Measurements from ENCODE around the gene PSMB10. TPM values are rescaled to one million over a fixed set of nuclear protein-coding genes. Genes with fewer than 3 reads are reported as not detected.

The PSMB10 gene
- 10 to 100 TPM; 22.8 to 85.8 (median 52.5) TPM for total RNA-seq
- 100 to 1,000 TPM; 128 to 205 (median 134) TPM for polyA plus RNA-seq
- long read RNA-seq, donor 1, partial matches to known transcripts, result 0 of 3 reads
- long read RNA-seq, donor 1, other reads (novel, unspliced or antisense), result 0 of 3 reads
- long read RNA-seq, donor 2, transcript PSMB10-201 (8 exons, 1,218 nt), result major isoform, 16 of 20 reads
- long read RNA-seq, donor 2, partial matches to known transcripts, result 0 of 20 reads
- long read RNA-seq, donor 2, other reads (novel, unspliced or antisense), result 0 of 20 reads
- long read RNA-seq, donor 3, transcript PSMB10-201 (8 exons, 1,218 nt), result major isoform, 10 of 10 reads
- long read RNA-seq, donor 3, partial matches to known transcripts, result 0 of 10 reads
- long read RNA-seq, donor 3, other reads (novel, unspliced or antisense), result 0 of 10 reads
- long read RNA-seq, donor 4, partial matches to known transcripts, result 0 of 1 reads
- long read RNA-seq, donor 4, other reads (novel, unspliced or antisense), result 0 of 1 reads
- long read RNA-seq, donor 5, transcript PSMB10-201 (8 exons, 1,218 nt), result major isoform, 11 of 14 reads
- long read RNA-seq, donor 5, partial matches to known transcripts, result 0 of 14 reads
- long read RNA-seq, donor 5, other reads (novel, unspliced or antisense), result 0 of 14 reads
- long read RNA-seq, donor 6, transcript PSMB10-201 (8 exons, 1,218 nt), result major isoform, 23 of 38 reads
- long read RNA-seq, donor 6, transcript PSMB10-203 (4 exons, 591 nt), result minor isoform, 6 of 38 reads
- long read RNA-seq, donor 6, partial matches to known transcripts, result 8 of 38 reads
- long read RNA-seq, donor 6, other reads (novel, unspliced or antisense), result 0 of 38 reads
- long read RNA-seq, donor 7, transcript PSMB10-203 (4 exons, 591 nt), result minor isoform, 10 of 32 reads
- long read RNA-seq, donor 7, transcript PSMB10-201 (8 exons, 1,218 nt), result major isoform, 21 of 32 reads
- long read RNA-seq, donor 7, partial matches to known transcripts, result 0 of 32 reads
- long read RNA-seq, donor 7, other reads (novel, unspliced or antisense), result 0 of 32 reads
- long read RNA-seq, donor 8, transcript PSMB10-201 (8 exons, 1,218 nt), result major isoform, 16 of 20 reads
- long read RNA-seq, donor 8, partial matches to known transcripts, result 0 of 20 reads
- long read RNA-seq, donor 8, other reads (novel, unspliced or antisense), result 0 of 20 reads
- long read RNA-seq, donor 9, transcript PSMB10-203 (4 exons, 591 nt), result minor isoform, 5 of 20 reads
- long read RNA-seq, donor 9, transcript PSMB10-201 (8 exons, 1,218 nt), result major isoform, 8 of 20 reads
- long read RNA-seq, donor 9, partial matches to known transcripts, result 7 of 20 reads
- long read RNA-seq, donor 9, other reads (novel, unspliced or antisense), result 0 of 20 reads
- long read RNA-seq, donor 10, transcript PSMB10-201 (8 exons, 1,218 nt), result major isoform, 10 of 10 reads
- long read RNA-seq, donor 10, partial matches to known transcripts, result 0 of 10 reads
- long read RNA-seq, donor 10, other reads (novel, unspliced or antisense), result 0 of 10 reads

DNA sequence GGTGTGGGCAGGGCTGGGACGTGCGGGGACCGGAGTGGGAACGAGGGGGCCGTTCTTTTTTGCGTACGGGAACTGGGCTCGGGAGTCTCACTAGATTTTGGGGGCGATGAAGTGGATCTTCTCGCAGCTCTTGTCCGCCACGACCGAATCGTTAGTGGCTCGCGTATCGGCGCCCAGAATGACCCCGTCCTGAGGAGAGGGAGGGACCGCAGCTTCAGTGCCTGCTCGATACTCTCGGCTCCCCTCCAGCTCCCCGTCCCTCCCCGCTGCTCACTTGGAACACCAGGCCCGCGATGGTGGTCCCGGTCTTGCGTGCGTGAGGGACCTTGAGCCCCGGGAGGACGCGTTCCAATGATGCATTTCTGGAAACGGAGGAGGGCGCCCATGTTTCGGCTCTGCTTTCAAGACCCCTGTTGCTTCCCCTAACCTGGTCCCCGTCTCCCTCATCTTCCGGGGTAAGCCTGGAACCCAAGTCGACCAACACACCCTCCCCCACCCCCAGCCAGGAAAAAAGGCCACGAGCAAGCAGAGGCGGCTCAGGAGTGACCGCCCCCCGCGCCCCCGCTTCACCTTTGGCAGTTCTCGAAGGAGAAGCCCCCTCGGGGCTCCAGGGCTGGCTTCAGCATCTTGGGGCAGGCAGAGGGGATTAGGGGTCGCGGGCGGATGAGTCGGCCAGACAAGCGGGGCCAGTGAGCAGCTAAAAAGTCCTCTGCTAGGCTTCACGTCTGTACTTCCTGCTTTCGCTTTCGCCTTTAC lies at the start of gene PSMB10:
Gene PSMB10, minus strand, starts transcription at position 727 of the 756 bp plus-strand sequence. Its CDS starts 101 bp downstream, at position 626.
- Histone ChIP-seq H3K36me3 (peaks cover 5 to 46% (median 33%) of the 10 kb centered on the region in 4 donors), H3K27me3 (no peaks in the 10 kb centered on the region), H3K4me1 (peaks cover 27 to 41% (median 38%) of the 10 kb centered on the region in 4 donors), H3K9me3 (no peaks in the 10 kb centered on the region), H3K27ac (peak within 1 kb of the TSS; percentile 81 to 99 (median 97)), H3K4me3 (peak within 1 kb of the TSS; percentile 75 to 89 (median 88))
- DNase-seq, result peak; percentile 41 to 90
- peak in 2 of 3 donors; percentile 82 to 83 for TF ChIP-seq POLR2AphosphoS5 (IDR thresholded peaks at IDR 0.05)
- TF ChIP-seq CTCF (IDR thresholded peaks at IDR 0.05), result no peak
- TF ChIP-seq POLR2A (IDR thresholded peaks at IDR 0.05), result peak in 1 of 4 donors; percentile 40
- 0 to 1% (median 1%) methylated on average over 33 to 54 of the region's 54 CpGs for WGBS, 5 donors
- intact Hi-C loops (cut with DNase I; ENCODE audit: low total_unique reads), result loop anchor here (10.0 kb wide), 1 partner anchor 112 kb away; no protein-coding TSS in a partner anchor

GRCh38 chr16:67982011-67982696 lies 45.5 kb upstream of the PSMB10 start:
- Histone ChIP-seq H3K4me1 (peaks cover 0 to 20% (median 6%) of the 10 kb centered on the region in 4 donors), H3K27ac (no peak overlapping the region), H3K9me3 (no peaks in the 10 kb centered on the region), H3K36me3 (no peaks in the 10 kb centered on the region), H3K4me3 (no peak overlapping the region), H3K27me3 (peaks cover 0 to 14% (median 7%) of the 10 kb centered on the region in 3 donors)
- intact Hi-C loops (cut with DNase I; ENCODE audit: low total_unique reads), result no loop called here
- WGBS, 5 donors, result 93 to 97% (median 96%) methylated on average over 32 to 49 of the region's 49 CpGs
- TF ChIP-seq POLR2A (IDR thresholded peaks at IDR 0.05) (no peak), POLR2AphosphoS5 (IDR thresholded peaks at IDR 0.05) (no peak), EP300 (IDR thresholded peaks at IDR 0.05) (no peak), CTCF (IDR thresholded peaks at IDR 0.05) (no peak)
- DNase-seq, result no peak

DNA sequence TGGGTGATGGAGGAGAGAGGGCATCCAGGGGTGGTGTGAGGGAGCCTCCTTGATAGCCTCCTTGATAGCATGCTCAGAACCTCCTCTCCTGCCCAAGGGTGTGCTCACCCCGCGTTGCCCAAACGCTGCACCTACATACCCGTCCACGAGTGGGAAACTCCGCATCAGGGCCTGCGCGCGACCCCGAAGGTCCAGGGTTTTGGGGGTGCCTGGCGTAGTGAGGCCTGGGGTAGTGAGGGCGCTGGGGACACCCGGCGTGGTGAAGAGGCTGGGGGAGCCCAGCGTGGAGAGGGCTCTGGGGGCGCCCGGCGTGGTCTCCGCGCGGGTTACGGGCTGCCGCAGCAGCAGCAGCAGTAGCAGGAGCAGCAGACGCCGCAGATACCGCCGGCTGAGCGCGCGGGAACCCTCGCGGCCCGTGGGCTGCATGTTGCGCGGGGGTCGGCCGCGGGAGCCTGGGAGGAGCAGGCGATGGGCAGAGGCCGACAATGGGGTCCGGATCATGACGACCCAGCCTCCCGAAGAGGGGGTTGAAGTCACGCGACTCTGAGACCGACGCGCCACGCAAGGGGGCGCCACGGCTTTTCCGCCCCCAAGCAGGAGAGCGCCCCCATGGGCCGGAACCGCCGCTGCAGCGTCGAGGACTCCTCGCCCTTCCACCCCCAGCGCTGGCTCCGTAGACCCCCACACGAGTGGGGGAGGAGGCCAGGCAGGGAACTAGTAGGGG lies 43.5 kb upstream of the PSMB10 start, which contains the start of gene DPEP3:
Gene DPEP3, minus strand, starts transcription at position 545 of the 724 bp plus-strand sequence. Its CDS starts 119 bp downstream, at position 426.
- Histone ChIP-seq H3K27ac (no peak within 1 kb of the TSS), H3K27me3 (peaks cover 0 to 14% (median 7%) of the 10 kb centered on the region in 3 donors), H3K4me3 (no peak within 1 kb of the TSS), H3K36me3 (no peaks in the 10 kb centered on the region), H3K4me1 (peaks cover 0 to 14% (median 3%) of the 10 kb centered on the region in 4 donors), H3K9me3 (no peaks in the 10 kb centered on the region)
- TF ChIP-seq EP300 (IDR thresholded peaks at IDR 0.05) (no peak), CTCF (IDR thresholded peaks at IDR 0.05) (peak in 2 of 7 experiments; percentile 7), POLR2AphosphoS5 (IDR thresholded peaks at IDR 0.05) (no peak), POLR2A (IDR thresholded peaks at IDR 0.05) (no peak)
- DNase-seq, result no peak
- WGBS, 5 donors, result 0 to 68% (median 61%) methylated on average over 1 to 62 of the region's 62 CpGs
- intact Hi-C loops (cut with DNase I; ENCODE audit: low total_unique reads), result no loop called here
